ENCODE measurements around the gene PRKAR2B.

PRKAR2B gene

GRCh38 chr7:107069457-107069856, 25.0 kb downstream of the PRKAR2B start:
- Histone ChIP-seq H3K4me3 (replicated peaks; ENCODE audit: low read depth, low read length) (no peak overlapping the region), H3K36me3 (ENCODE audit: control insufficient read depth, insufficient read depth, low read length) (no peaks in the 10 kb centered on the region), H3K27me3 (replicated peaks; ENCODE audit: control insufficient read depth, insufficient read depth, low read length) (no peaks in the 10 kb centered on the region)
- no peak for DNase-seq (ENCODE audit: extremely low read depth, insufficient read length)
- TF ChIP-seq CTCF (IDR thresholded peaks at IDR 0.05; ENCODE audit: insufficient read depth, low read length, poor library complexity, severe bottlenecking), result no peak

GRCh38 chr7:107070710-107071109, 26.2 kb downstream of the PRKAR2B start:
- H3K27me3 ChIP-seq (replicated peaks; ENCODE audit: control insufficient read depth, insufficient read depth, low read length), result no peaks in the 10 kb centered on the region
- no peak for DNase-seq (ENCODE audit: extremely low read depth, insufficient read length)
- TF ChIP-seq CTCF (IDR thresholded peaks at IDR 0.05; ENCODE audit: insufficient read depth, low read length, poor library complexity, severe bottlenecking), result no peak
- no peaks in the 10 kb centered on the region for H3K36me3 ChIP-seq (ENCODE audit: control insufficient read depth, insufficient read depth, low read length)
- H3K4me3 ChIP-seq (replicated peaks; ENCODE audit: low read depth, low read length), result no peak overlapping the region

- Histone ChIP-seq H3K27me3 (replicated peaks; ENCODE audit: control insufficient read depth, insufficient read depth, low read length) (no peaks in the 10 kb centered on the region), H3K36me3 (ENCODE audit: control insufficient read depth, insufficient read depth, low read length) (no peaks in the 10 kb centered on the region), H3K4me3 (replicated peaks; ENCODE audit: low read depth, low read length) (no peak overlapping the region)
- DNase-seq (ENCODE audit: extremely low read depth, insufficient read length), result no peak
- no peak for TF ChIP-seq CTCF (IDR thresholded peaks at IDR 0.05; ENCODE audit: insufficient read depth, low read length, poor library complexity, severe bottlenecking)
Observed at GRCh38 chr7:107071129-107071528, 26.6 kb downstream of the PRKAR2B start.

- no peak for DNase-seq (ENCODE audit: extremely low read depth, insufficient read length)
- Histone ChIP-seq H3K4me3 (replicated peaks; ENCODE audit: low read depth, low read length) (no peak overlapping the region), H3K27me3 (replicated peaks; ENCODE audit: control insufficient read depth, insufficient read depth, low read length) (no peaks in the 10 kb centered on the region), H3K36me3 (ENCODE audit: control insufficient read depth, insufficient read depth, low read length) (no peaks in the 10 kb centered on the region)
- no peak for TF ChIP-seq CTCF (IDR thresholded peaks at IDR 0.05; ENCODE audit: insufficient read depth, low read length, poor library complexity, severe bottlenecking)
Observed at GRCh38 chr7:107072133-107072532, 27.6 kb downstream of the PRKAR2B start.

- H3K4me3 ChIP-seq (replicated peaks; ENCODE audit: low read depth, low read length), result no peak overlapping the region
- DNase-seq (ENCODE audit: extremely low read depth, insufficient read length), result no peak
- no peak for TF ChIP-seq CTCF (IDR thresholded peaks at IDR 0.05; ENCODE audit: insufficient read depth, low read length, poor library complexity, severe bottlenecking)
Observed at GRCh38 chr7:107075863-107076574, 31.5 kb downstream of the PRKAR2B start.

More at GRCh38 chr7:107075863-107076574, 31.5 kb downstream of the PRKAR2B start:
- H3K36me3 ChIP-seq (ENCODE audit: control insufficient read depth, insufficient read depth, low read length), result no peaks in the 10 kb centered on the region
- H3K27me3 ChIP-seq (replicated peaks; ENCODE audit: control insufficient read depth, insufficient read depth, low read length), result no peaks in the 10 kb centered on the region
